ENCODE results near the gene HOXA13.

Gene HOXA13

GRCh38 chr7:27159266-27160144, 40.4 kb downstream of the HOXA13 start:
- no peak for DNase-seq (ENCODE audit: low read depth in 4 of 4, low spot score in 1 of 4)

- no peak for DNase-seq (ENCODE audit: low read depth in 4 of 4, low spot score in 1 of 4)
These were observed 41.2 kb downstream of the HOXA13 start for GRCh38 chr7:27158436-27159265.

- DNase-seq (ENCODE audit: low read depth in 4 of 4, low spot score in 1 of 4), result no peak
These were observed 42.0 kb downstream of the HOXA13 start for GRCh38 chr7:27157702-27158431.

GRCh38 chr7:27156916-27157701, 42.8 kb downstream of the HOXA13 start:
- DNase-seq (ENCODE audit: low read depth in 4 of 4, low spot score in 1 of 4), result no peak

GRCh38 chr7:27156508-27156898, 43.4 kb downstream of the HOXA13 start, which contains the start of gene HOXA7:
Gene HOXA7 (minus strand): TSS chr7:27156675. CDS start chr7:27156545, 130 bp downstream.
- DNase-seq (ENCODE audit: low read depth in 4 of 4, low spot score in 1 of 4), result no peak

GRCh38 chr7:27155816-27156507, 43.9 kb downstream of the HOXA13 start:
- DNase-seq (ENCODE audit: low read depth in 4 of 4, low spot score in 1 of 4), result no peak

- DNase-seq (ENCODE audit: low read depth in 4 of 4, low spot score in 1 of 4), result no peak
These were observed 44.7 kb downstream of the HOXA13 start for GRCh38 chr7:27154901-27155815.

- no peak for DNase-seq (ENCODE audit: low read depth in 4 of 4, low spot score in 1 of 4)
These were observed 45.5 kb downstream of the HOXA13 start for GRCh38 chr7:27154369-27154768.

GRCh38 chr7:27153526-27153925, 46.4 kb downstream of the HOXA13 start:
- no peak for DNase-seq (ENCODE audit: low read depth in 4 of 4, low spot score in 1 of 4)

GRCh38 chr7:27152816-27153442, 47.0 kb downstream of the HOXA13 start:
- no peak for DNase-seq (ENCODE audit: low read depth in 4 of 4, low spot score in 1 of 4)

- no peak for DNase-seq (ENCODE audit: low read depth in 4 of 4, low spot score in 1 of 4)
These were observed 47.7 kb downstream of the HOXA13 start, which contains the start of gene HOXA3 for GRCh38 chr7:27151931-27152815. Gene HOXA3 (minus strand): TSS chr7:27152583. CDS start chr7:27110640, 41,943 bp downstream.

GRCh38 chr7:27151341-27151930, 48.5 kb downstream of the HOXA13 start:
- DNase-seq (ENCODE audit: low read depth in 4 of 4, low spot score in 1 of 4), result no peak

- DNase-seq (ENCODE audit: low read depth in 4 of 4, low spot score in 1 of 4), result peak in 2 of 4 experiments; percentile 41 to 46
These were observed 49.1 kb downstream of the HOXA13 start for GRCh38 chr7:27150568-27151340.

- no peak for DNase-seq (ENCODE audit: low read depth in 4 of 4, low spot score in 1 of 4)
These were observed 49.9 kb downstream of the HOXA13 start for GRCh38 chr7:27149842-27150567.

Measured in stimulated activated CD4-positive, alpha-beta T cell treated with anti-CD3 and anti-CD28 coated beads, Interleukin-1b, Interleukin-23, amount 100 ng/mL, for 24 hours (primary cell).